T-helper 9 cell (primary cell): ENCODE measurements around the gene UBR1.
"Not testable (repeated sequence)": the region's sequence is repeated elsewhere in the genome, so short reads cannot be mapped to it uniquely, and the experiment has no call there.

Experiments
- DNase-seq: peaks from one replicate; pipeline ENCODE4 v3.0.0-alpha.2; 2020

Gene UBR1

GRCh38 chr15:42955518-42955917 is 150.3 kb downstream of the UBR1 start:
- DNase-seq: no peak

GRCh38 chr15:42954291-42954690 is 151.5 kb downstream of the UBR1 start:
- DNase-seq: no peak

GRCh38 chr15:42948898-42949297 is 156.9 kb downstream of the UBR1 start:
- not testable (repeated sequence) for DNase-seq

GRCh38 chr15:42940527-42940926 is 165.3 kb downstream of the UBR1 start:
- no peak for DNase-seq

- no peak for DNase-seq
Observed at GRCh38 chr15:42939841-42940240, 166.0 kb downstream of the UBR1 start.

- no peak for DNase-seq
Observed at GRCh38 chr15:42937143-42937542, 168.7 kb downstream of the UBR1 start.

- DNase-seq: no peak
Observed at GRCh38 chr15:42933886-42934667, 171.8 kb downstream of the UBR1 start.

- no peak for DNase-seq
Observed at GRCh38 chr15:42932833-42933515, 172.9 kb downstream of the UBR1 start.

- DNase-seq: no peak
Observed at GRCh38 chr15:42931702-42932486, 173.9 kb downstream of the UBR1 start.

- no peak for DNase-seq
Observed at GRCh38 chr15:42929306-42929848, 176.5 kb downstream of the UBR1 start.

- peak; percentile 20 for DNase-seq
Observed at GRCh38 chr15:42921342-42921731, 184.5 kb downstream of the UBR1 start.

GRCh38 chr15:42920519-42921341 is 185.1 kb downstream of the UBR1 start, which contains the start of gene TTBK2:
TSS of gene TTBK2 (minus strand) at chr15:42920778. CDS start at chr15:42878617, 42,161 bp downstream.
- peak; percentile 96 for DNase-seq

- DNase-seq: peak; percentile 25
Observed at GRCh38 chr15:42919799-42920518, 185.9 kb downstream of the UBR1 start.

- DNase-seq: no peak
Observed at GRCh38 chr15:42919308-42919707, 186.5 kb downstream of the UBR1 start.

- DNase-seq: no peak
Observed at GRCh38 chr15:42918047-42918446, 187.8 kb downstream of the UBR1 start.

- DNase-seq: no peak
Observed at GRCh38 chr15:42915654-42916315, 190.1 kb downstream of the UBR1 start.

- no peak for DNase-seq
Observed at GRCh38 chr15:42914728-42915497, 190.9 kb downstream of the UBR1 start.

GRCh38 chr15:42911058-42911592 is 194.7 kb downstream of the UBR1 start:
- no peak for DNase-seq

GRCh38 chr15:42908538-42908937 is 197.3 kb downstream of the UBR1 start:
- no peak for DNase-seq
